GM10248 (cell line): ENCODE results near the gene SLC11A2.
"Not testable (repeated sequence)": the region's sequence is repeated elsewhere in the genome, so short reads cannot be mapped to it uniquely, and the experiment has no call there.

Source experiments
- CTCF ChIA-PET: fragments of 300-600 bp; sonication (Branson Sonifier 250); formaldehyde crosslinking; extraction: SDS; loops from one replicate; lab custom pipeline; 2021; ENCODE audit warnings: antibody characterized with exemption; lab: Yijun Ruan, JAX
- POLR2A ChIA-PET: fragments of 350-650 bp; sonication (Branson Sonifier 250); formaldehyde crosslinking; extraction: SDS; loops from one replicate; lab custom pipeline; 2020; ENCODE audit warnings: antibody characterized with exemption; lab: Yijun Ruan, JAX
- DNase-seq: peaks from one replicate; pipeline ENCODE4 v3.0.0; 2012; ENCODE audit errors: extremely low spot score
- TF ChIP-seq, protein P1 (sequence below): IDR thresholded peaks from 2 replicates; pipeline ENCODE4 v1.5.1; 2012; ENCODE audit warnings: mild to moderate bottlenecking, low read depth; ENCODE audit errors: extremely low read depth, missing control alignments, control extremely low read depth

The SLC11A2 gene

DNA sequence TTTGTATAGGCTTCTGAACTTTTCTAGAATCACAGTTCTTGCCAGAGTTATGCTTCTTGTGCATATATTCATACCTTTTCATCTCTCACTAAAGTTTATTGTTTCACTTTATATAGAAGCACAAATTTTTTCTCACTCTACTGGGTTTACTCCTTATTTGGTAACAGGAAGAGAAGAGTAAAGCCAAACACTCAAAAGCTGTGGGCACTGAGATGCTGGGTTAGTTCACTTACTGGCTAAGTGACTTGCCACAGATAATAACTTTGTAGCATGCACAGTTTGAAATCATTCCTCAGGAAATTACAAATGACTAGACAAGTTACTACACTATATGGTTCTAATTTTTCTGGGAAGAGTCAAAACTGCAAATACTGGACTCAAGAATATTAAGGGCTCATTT, 66.1 kb downstream of the SLC11A2 start:
- TF ChIP-seq, protein P1, sequence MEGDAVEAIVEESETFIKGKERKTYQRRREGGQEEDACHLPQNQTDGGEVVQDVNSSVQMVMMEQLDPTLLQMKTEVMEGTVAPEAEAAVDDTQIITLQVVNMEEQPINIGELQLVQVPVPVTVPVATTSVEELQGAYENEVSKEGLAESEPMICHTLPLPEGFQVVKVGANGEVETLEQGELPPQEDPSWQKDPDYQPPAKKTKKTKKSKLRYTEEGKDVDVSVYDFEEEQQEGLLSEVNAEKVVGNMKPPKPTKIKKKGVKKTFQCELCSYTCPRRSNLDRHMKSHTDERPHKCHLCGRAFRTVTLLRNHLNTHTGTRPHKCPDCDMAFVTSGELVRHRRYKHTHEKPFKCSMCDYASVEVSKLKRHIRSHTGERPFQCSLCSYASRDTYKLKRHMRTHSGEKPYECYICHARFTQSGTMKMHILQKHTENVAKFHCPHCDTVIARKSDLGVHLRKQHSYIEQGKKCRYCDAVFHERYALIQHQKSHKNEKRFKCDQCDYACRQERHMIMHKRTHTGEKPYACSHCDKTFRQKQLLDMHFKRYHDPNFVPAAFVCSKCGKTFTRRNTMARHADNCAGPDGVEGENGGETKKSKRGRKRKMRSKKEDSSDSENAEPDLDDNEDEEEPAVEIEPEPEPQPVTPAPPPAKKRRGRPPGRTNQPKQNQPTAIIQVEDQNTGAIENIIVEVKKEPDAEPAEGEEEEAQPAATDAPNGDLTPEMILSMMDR: no peak
- POLR2A ChIA-PET: no interaction called here
- CTCF ChIA-PET: no interaction called here
- DNase-seq: no peak

DNA sequence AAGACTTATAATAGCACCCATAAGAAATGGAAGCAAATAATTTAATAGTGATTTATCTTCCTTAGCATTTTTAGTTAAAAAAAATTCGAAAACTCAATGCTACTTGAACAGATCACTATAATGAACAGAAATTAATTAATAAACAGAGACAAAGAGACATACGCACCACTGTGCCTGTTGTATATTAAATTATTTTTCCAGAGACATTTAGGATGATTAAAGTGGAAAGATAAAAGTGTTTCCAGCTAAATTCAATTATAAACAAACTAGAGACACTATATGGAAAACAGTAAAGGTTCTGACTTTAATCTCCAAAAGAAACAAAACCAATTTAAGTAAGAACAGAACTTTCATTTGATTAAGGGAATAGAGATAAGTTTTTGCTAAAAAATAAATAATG, 70.5 kb downstream of the SLC11A2 start:
- ChIA-PET POLR2A (no interaction called here), CTCF (no interaction called here)
- TF ChIP-seq, protein P1: no peak
- DNase-seq: no peak

DNA sequence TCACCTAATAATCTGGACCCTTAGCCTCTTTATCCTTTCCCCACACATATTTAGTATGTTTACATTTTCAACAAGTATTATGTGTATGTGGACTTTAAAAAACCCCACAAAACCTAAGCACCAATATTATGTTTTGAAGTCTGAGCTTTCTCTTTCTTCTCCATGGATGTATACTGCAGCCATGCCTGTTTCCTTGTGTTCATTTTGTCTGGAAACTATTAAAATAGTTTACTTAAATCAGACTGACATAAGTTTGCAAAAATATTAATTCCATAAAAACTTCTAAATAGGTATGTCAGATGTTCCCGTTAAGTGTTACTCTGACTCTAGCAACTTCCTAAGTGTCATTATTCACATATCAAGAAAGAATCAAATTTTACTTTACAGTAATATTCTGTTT, 70.9 kb downstream of the SLC11A2 start:
- CTCF ChIA-PET: no interaction called here
- DNase-seq: no peak
- POLR2A ChIA-PET: no interaction called here
- TF ChIP-seq, protein P1: no peak

DNA sequence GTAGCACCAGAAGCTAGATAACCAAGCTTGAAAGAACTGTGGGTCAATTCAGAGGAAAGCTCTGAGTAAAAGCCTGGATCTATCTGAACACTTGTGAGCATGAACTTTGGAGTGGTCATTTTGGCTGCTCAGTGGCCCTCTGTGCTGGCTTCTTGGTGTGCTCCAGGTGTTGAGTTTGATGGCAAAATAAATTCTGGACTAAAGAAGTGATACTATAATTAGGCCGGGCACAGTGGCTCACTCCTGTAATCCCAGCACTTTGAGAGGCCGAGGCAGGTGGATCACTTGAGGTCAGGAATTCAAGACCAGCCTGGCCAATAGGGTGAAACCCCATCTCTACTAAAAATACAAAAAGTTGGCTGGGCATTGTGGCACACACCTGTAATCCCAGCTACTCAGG, 71.4 kb downstream of the SLC11A2 start:
- DNase-seq, CTCF ChIA-PET, POLR2A ChIA-PET: not testable (repeated sequence)

DNA sequence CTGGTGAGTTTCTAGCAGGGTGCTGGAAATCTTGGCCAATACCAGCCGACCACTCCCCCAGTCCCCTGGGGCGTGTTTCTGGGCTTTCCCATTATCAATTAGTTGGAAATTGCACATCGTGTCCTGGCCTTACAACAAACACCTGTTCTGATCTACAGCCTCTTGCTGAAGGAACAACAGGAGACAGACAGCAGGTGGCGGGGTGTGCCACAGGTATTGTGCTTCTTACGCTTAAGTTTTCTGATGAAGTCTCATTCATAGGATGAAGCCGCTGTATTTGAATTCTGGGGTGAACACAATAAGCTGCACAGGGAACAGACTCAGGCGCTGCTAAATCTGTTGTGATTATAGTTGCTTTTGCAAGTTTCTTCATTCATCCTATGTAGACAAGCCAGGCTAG, 73.1 kb downstream of the SLC11A2 start:
- POLR2A ChIA-PET: no interaction called here

DNA sequence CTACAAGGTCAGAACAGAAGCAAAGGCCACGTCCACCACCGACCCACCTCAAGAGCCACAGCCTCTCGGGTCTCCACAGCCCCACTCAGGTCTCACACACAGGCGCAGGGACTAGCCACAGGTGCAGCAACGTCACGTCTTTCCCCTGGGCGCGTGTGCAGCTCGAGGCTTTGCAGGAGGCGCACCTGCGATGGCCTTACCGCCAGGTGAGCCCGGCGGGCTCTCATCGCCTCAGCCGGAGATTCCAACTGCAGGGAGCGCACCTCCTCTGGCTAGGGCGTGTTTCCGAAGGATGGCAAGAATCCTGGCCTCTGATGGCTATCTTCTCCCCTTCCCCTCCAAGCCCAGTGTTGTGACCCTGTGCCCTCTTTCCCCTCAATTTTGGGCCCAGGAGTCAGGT, 73.7 kb downstream of the SLC11A2 start, which contains the start of gene HIGD1C:
Gene HIGD1C (plus strand): TSS at position 35 of the 400 bp plus-strand sequence. CDS start 1,455 bp downstream, outside the sequence.
- ChIA-PET CTCF (no interaction called here), POLR2A (no interaction called here)
- no peak for DNase-seq
- TF ChIP-seq, protein P1: no peak

More for the DNA sequence above, 73.1 kb downstream of the SLC11A2 start:
- DNase-seq: no peak
- TF ChIP-seq, protein P1: no peak
- CTCF ChIA-PET: no interaction called here

DNA sequence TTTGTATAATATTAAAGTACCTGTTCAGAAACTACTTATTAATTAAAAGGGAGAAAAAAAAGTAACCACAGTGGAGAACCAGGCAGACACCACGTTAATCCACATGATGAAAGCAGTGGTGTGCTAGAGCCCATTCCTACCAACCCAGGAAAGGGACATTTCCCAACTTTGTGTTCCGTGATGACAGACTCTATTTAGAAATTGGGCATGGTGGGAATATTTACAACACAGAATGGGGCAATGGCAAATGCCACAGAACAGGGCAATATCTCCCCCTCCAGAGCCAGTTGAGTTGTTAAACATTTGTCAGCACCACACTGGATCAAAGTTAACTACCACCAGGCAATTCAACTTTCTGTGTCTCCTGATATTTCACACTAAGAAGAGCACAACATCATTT, 75.1 kb downstream of the SLC11A2 start:
- TF ChIP-seq, protein P1: no peak
- CTCF ChIA-PET: no interaction called here
- no peak for DNase-seq
- POLR2A ChIA-PET: no interaction called here
